K562 (cell line): ENCODE results near the gene COASY. TPM values are rescaled to one million over a fixed set of nuclear protein-coding genes. Genes with fewer than 3 reads are reported as not detected.

Source experiments
- BRF1 ChIP-seq: IDR thresholded peaks from 3 replicates; pipeline ENCODE4 v1.6.1; 2011; ENCODE audit warnings: borderline replicate concordance, mild to moderate bottlenecking; ENCODE audit not compliant: insufficient read length; ENCODE audit errors: extremely low read depth
- FOS ChIP-seq: IDR thresholded peaks from 3 replicates; pipeline ENCODE4 v1.6.1; 2011; ENCODE audit not compliant: insufficient read length; ENCODE audit errors: extremely low read depth
- FOSL1 ChIP-seq: fragments of 200-800 bp; sonication (Bioruptor generic); conservative IDR thresholded peaks from 2 replicates; pipeline ENCODE4 v1.6.1; 2016; ENCODE audit warnings: missing genetic modification characterization, missing compliant biosample characterization
- GTF2E2 ChIP-seq: fragments of 200-800 bp; sonication (Bioruptor generic); IDR thresholded peaks from 2 replicates; pipeline ENCODE4 v1.6.1; 2016; ENCODE audit warnings: missing genetic modification characterization, missing compliant biosample characterization
- HSF4 ChIP-seq: fragments of 250-450 bp; sonication (Bioruptor Pico); IDR thresholded peaks from 2 replicates; pipeline ENCODE4 v2.1.2; 2022; ENCODE audit warnings: mild to moderate bottlenecking, moderate library complexity, borderline replicate concordance
- KAT7 ChIP-seq: sonication (generic); formaldehyde crosslinking; IDR thresholded peaks from 2 replicates; pipeline ENCODE4 v1.8.0; 2022; ENCODE audit warnings: missing genetic modification reagents, mild to moderate bottlenecking, borderline replicate concordance
- MEF2A ChIP-seq: IDR thresholded peaks from 2 replicates; pipeline ENCODE4 v1.6.1; 2011; ENCODE audit warnings: low read depth, mild to moderate bottlenecking, low read length, moderate library complexity; ENCODE audit not compliant: control insufficient read depth
- NR2C2 ChIP-seq, 2 experiments: fragments of 200-800 bp in 1 of 2; sonication (Bioruptor generic) in 1 of 2; sonication (generic) in 1 of 2; formaldehyde crosslinking in 1 of 2; IDR thresholded peaks; 2 replicates each; pipeline versions ENCODE4 v1.6.1 to v1.8.0; 2016 to 2022; ENCODE audit warnings: mild to moderate bottlenecking in 1 of 2, missing compliant biosample characterization in 1 of 2, missing genetic modification characterization in 1 of 2, missing genetic modification reagents in 1 of 2
- NR3C1 ChIP-seq: sonication (generic); formaldehyde crosslinking; IDR thresholded peaks from 2 replicates; pipeline ENCODE4 v1.8.1; 2022; ENCODE audit warnings: missing genetic modification reagents
- PHB2 ChIP-seq: fragments of 450-650 bp; IDR thresholded peaks from 2 replicates; pipeline ENCODE4 v1.6.1; 2017; ENCODE audit warnings: low read depth
- PHF20 ChIP-seq: fragments of 450-650 bp; IDR thresholded peaks from 2 replicates; pipeline ENCODE4 v1.6.1; 2018; ENCODE audit not compliant: partially characterized antibody
- POLR2A ChIP-seq: fragments of 450-650 bp; conservative IDR thresholded peaks from 2 replicates; pipeline ENCODE4 v1.6.1; 2016
- POLR2H ChIP-seq: IDR thresholded peaks from 2 replicates; pipeline ENCODE4 v1.6.1; 2016; ENCODE audit warnings: missing genetic modification characterization, low read depth, mild to moderate bottlenecking, control low read depth, missing compliant biosample characterization, moderate library complexity
- RAD21 ChIP-seq, 2 experiments: fragments of 250-450 bp in 1 of 2; fragments of 450-650 bp in 1 of 2; sonication (Bioruptor Pico) in 1 of 2; formaldehyde crosslinking in 1 of 2; IDR thresholded peaks in 1 of 2; conservative IDR thresholded peaks in 1 of 2; 2 replicates each; pipeline versions ENCODE4 v1.4.0 to v1.8.0; 2020 to 2022; ENCODE audit warnings: mild to moderate bottlenecking in 2 of 2, moderate library complexity in 1 of 2
- SMAD1 ChIP-seq: fragments of 150-350 bp; IDR thresholded peaks from 2 replicates; pipeline ENCODE4 v1.6.1; 2014; ENCODE audit warnings: low read length, low read depth; ENCODE audit not compliant: partially characterized antibody
- STAG1 ChIP-seq: sonication (generic); formaldehyde crosslinking; IDR thresholded peaks from 2 replicates; pipeline ENCODE4 v1.5.0; 2020; ENCODE audit warnings: missing genetic modification reagents, borderline replicate concordance
- TBL1XR1 ChIP-seq, 2 experiments: IDR thresholded peaks; 2 replicates each; pipeline ENCODE4 v1.6.1; 2012; ENCODE audit warnings: improper control_type of control experiment in 2 of 2, low read length in 2 of 2, mild to moderate bottlenecking in 1 of 2
- THRAP3 ChIP-seq: fragments of 450-650 bp; IDR thresholded peaks from 2 replicates; pipeline ENCODE4 v1.6.1; 2016; ENCODE audit warnings: mild to moderate bottlenecking, inconsistent platforms, borderline replicate concordance
- UBTF ChIP-seq, 2 experiments: IDR thresholded peaks; 2 replicates each; pipeline ENCODE4 v1.6.1; 2012; ENCODE audit warnings: improper control_type of control experiment in 2 of 2, low read depth in 2 of 2, low read length in 2 of 2, borderline replicate concordance in 1 of 2
- VEZF1 ChIP-seq: fragments of 200-800 bp; sonication (Bioruptor generic); IDR thresholded peaks from 2 replicates; pipeline ENCODE4 v1.6.1; 2017; ENCODE audit warnings: missing genetic modification characterization, missing compliant biosample characterization
- ZEB2 ChIP-seq: fragments of 450-650 bp; IDR thresholded peaks from 2 replicates; pipeline ENCODE4 v1.6.1; 2016
- ZKSCAN8 ChIP-seq: fragments of 200-800 bp; sonication (Bioruptor generic); IDR thresholded peaks from 2 replicates; pipeline ENCODE4 v1.6.1; 2016; ENCODE audit warnings: missing genetic modification characterization, missing compliant biosample characterization
- ZNF197 ChIP-seq: fragments of 200-800 bp; sonication (Bioruptor generic); IDR thresholded peaks from 2 replicates; pipeline ENCODE4 v1.6.1; 2016; ENCODE audit warnings: low read depth, missing genetic modification characterization, missing compliant biosample characterization
- ZNF77 ChIP-seq: fragments of 250-450 bp; sonication (Bioruptor Pico); IDR thresholded peaks from 2 replicates; pipeline ENCODE4 v1.5.0; 2020
- ZNF780A ChIP-seq: fragments of 250-450 bp; sonication (Bioruptor Pico); IDR thresholded peaks from 2 replicates; pipeline ENCODE4 v1.5.0; 2021; ENCODE audit warnings: mild to moderate bottlenecking
- polyA plus RNA-seq, 8 experiments: library from polyadenylated mRNA; depleted of rRNA in 4 of 8; stranded (reverse) in 5 of 8; unstranded in 3 of 8; fragments of >200 nt; fragmentation: Nextera tagmentation in 2 of 8; fragmentation: Illumina TruSeq in 1 of 8; extraction: Ambion mirVana in 2 of 8; extraction: Trizol in 1 of 8; gene quantifications; 2 replicates each; pipeline versions ENCODE4 v1.2.1 to v1.2.3, GENCODE V29; 2011 to 2014; ENCODE audit warnings: inconsistent platforms in 1 of 8, missing spikeins in 1 of 8
- total RNA-seq, 7 experiments: library from RNA; depleted of rRNA in 6 of 7; stranded (reverse); fragments of >200 nt in 6 of 7; fragmentation: Illumina TruSeq in 2 of 7; extraction: Trizol in 2 of 7; gene quantifications; 2 replicates each; pipeline versions ENCODE4 v1.2.1 to v1.2.3, GENCODE V29; 2011 to 2021; ENCODE audit warnings: low replicate concordance in 1 of 7

The COASY gene
- total and polyA plus RNA-seq, 9 of the 15 experiments (the other 6 are each of a cell fraction or from before 2014, with no cell fraction given), result 25.4 to 175 (median 62.3) TPM

GRCh38 chr17:42535155-42536047, 26.5 kb upstream of the COASY start (continued):
- TF ChIP-seq POLR2H (tag), result peak; percentile 79; the same call in 1 of the 2 replicates
- no peak; the same call in none of the 2 replicates for TF ChIP-seq FOSL1 (tag)
- peak; percentile 84; the same call in 1 of the 2 replicates for TF ChIP-seq GTF2E2 (tag)
- no peak for TF ChIP-seq PHF20
- no peak for TF ChIP-seq SMAD1
- TF ChIP-seq STAG1 (CRISPR knock-in tag), result no peak
- no peak for TF ChIP-seq POLR2A
- TF ChIP-seq FOS, result no peak
- TF ChIP-seq NR2C2 (CRISPR knock-in tag; IDR thresholded peaks at IDR 0.05), result no peak
- peak; percentile 83 for TF ChIP-seq NR2C2 (tag; IDR thresholded peaks at IDR 0.05)
- TF ChIP-seq NR3C1 (CRISPR knock-in tag), result no peak
- peak; percentile 59; the same call in 1 of the 2 replicates for TF ChIP-seq THRAP3
- peak in 1 of 2 experiments; percentile 26; a peak in 1 of 4 replicates for TF ChIP-seq UBTF (IDR thresholded peaks at IDR 0.05; ENCODE audit: borderline replicate concordance in 1 of 2, low read depth in 2 of 2, low read length in 2 of 2)
- no peak for TF ChIP-seq MEF2A
- TF ChIP-seq KAT7 (CRISPR knock-in tag), result no peak
- TF ChIP-seq TBL1XR1 (IDR thresholded peaks at IDR 0.05; ENCODE audit: low read length in 2 of 2), result no peak
- no peak for TF ChIP-seq PHB2
- no peak for TF ChIP-seq RAD21 (CRISPR knock-in tag; conservative IDR thresholded peaks at IDR 0.05 in 1 of 2, IDR thresholded peaks at IDR 0.05 in 1 of 2)
- TF ChIP-seq ZNF77 (CRISPR knock-in tag), result 0 out of 2 replicates have a peak, but pooled peaks have one; percentile 29
- TF ChIP-seq ZNF780A (CRISPR knock-in tag), result peak; percentile 82; the same call in 1 of the 2 replicates
- peak; percentile 98 for TF ChIP-seq ZNF197 (CRISPR knock-in tag)
- TF ChIP-seq HSF4 (CRISPR knock-in tag), result peak; percentile 96; the same call in 1 of the 2 replicates
- peak; percentile 96 for TF ChIP-seq ZKSCAN8 (CRISPR knock-in tag)
- peak; percentile 9; the same call in 1 of the 2 replicates for TF ChIP-seq VEZF1 (CRISPR knock-in tag)
- TF ChIP-seq BRF1, result no peak
- no peak for TF ChIP-seq ZEB2
